Measurements from ENCODE around the gene PMM2. TPM values are rescaled to one million over a fixed set of nuclear protein-coding genes. Genes with fewer than 3 reads are reported as not detected.
"Not testable (repeated sequence)": the region's sequence is repeated elsewhere in the genome, so short reads cannot be mapped to it uniquely, and the experiment has no call there.

Gene PMM2
- total RNA-seq, 4 donors from 2014 or later = 10.4 to 20.9 (median 16.6) TPM

GRCh38 chr16:8867932-8868415, 70.3 kb downstream of the PMM2 start:
- no peak for ATAC-seq
- Histone ChIP-seq H3K36me3 (no peaks in the 10 kb centered on the region), H3K27me3 (peaks cover 32 to 37% (median 34%) of the 10 kb centered on the region in 3 donors), H3K4me1 (peaks cover 28 to 39% of the 10 kb centered on the region in 2 donors), H3K27ac (peak overlapping the region; percentile 69 to 80 (median 76)), H3K9me3 (no peaks in the 10 kb centered on the region), H3K4me3 (peak overlapping the region; percentile 68 to 94 (median 78))
- in situ Hi-C loops (cut with MboI; ENCODE audit: low sequenced_read_pairs in 4 of 4) (no loop called here), intact Hi-C loops (cut with DNase I; ENCODE audit: low total_unique reads) (loop anchor here (2.0 kb wide), 1 partner anchor 95 kb away; the partner anchor contains the start of gene USP7)
- TF ChIP-seq, protein P1, sequence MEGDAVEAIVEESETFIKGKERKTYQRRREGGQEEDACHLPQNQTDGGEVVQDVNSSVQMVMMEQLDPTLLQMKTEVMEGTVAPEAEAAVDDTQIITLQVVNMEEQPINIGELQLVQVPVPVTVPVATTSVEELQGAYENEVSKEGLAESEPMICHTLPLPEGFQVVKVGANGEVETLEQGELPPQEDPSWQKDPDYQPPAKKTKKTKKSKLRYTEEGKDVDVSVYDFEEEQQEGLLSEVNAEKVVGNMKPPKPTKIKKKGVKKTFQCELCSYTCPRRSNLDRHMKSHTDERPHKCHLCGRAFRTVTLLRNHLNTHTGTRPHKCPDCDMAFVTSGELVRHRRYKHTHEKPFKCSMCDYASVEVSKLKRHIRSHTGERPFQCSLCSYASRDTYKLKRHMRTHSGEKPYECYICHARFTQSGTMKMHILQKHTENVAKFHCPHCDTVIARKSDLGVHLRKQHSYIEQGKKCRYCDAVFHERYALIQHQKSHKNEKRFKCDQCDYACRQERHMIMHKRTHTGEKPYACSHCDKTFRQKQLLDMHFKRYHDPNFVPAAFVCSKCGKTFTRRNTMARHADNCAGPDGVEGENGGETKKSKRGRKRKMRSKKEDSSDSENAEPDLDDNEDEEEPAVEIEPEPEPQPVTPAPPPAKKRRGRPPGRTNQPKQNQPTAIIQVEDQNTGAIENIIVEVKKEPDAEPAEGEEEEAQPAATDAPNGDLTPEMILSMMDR (IDR thresholded peaks at IDR 0.05 in 4 of 5, conservative IDR thresholded peaks at IDR 0.05 in 1 of 5) = no peak
- no peak for TF ChIP-seq POLR2A (IDR thresholded peaks at IDR 0.05)
- no peak for DNase-seq

- DNase-seq = peak; percentile 68 to 77
- H3K4me3 ChIP-seq = peak within 1 kb of the TSS; percentile 68 to 94 (median 78)
- H3K36me3 ChIP-seq = no peaks in the 10 kb centered on the region
- peaks cover 32 to 37% (median 34%) of the 10 kb centered on the region in 3 donors for H3K27me3 ChIP-seq
- peaks cover 23 to 39% of the 10 kb centered on the region in 2 donors for H3K4me1 ChIP-seq
- in situ Hi-C loops (cut with MboI; ENCODE audit: low sequenced_read_pairs in 4 of 4) (no loop called here), intact Hi-C loops (cut with DNase I; ENCODE audit: low total_unique reads) (loop anchor here (2.0 kb wide), 1 partner anchor 94 kb away; the partner anchor contains the start of gene USP7)
- H3K9me3 ChIP-seq = no peaks in the 10 kb centered on the region
- TF ChIP-seq POLR2A (IDR thresholded peaks at IDR 0.05) = peak; percentile 60 to 70
- TF ChIP-seq, protein P1 (IDR thresholded peaks at IDR 0.05 in 4 of 5, conservative IDR thresholded peaks at IDR 0.05 in 1 of 5) = no peak
- peak; percentile 81 to 90 for ATAC-seq
- peak within 1 kb of the TSS; percentile 69 to 80 (median 76) for H3K27ac ChIP-seq
Measured at GRCh38 chr16:8868416-8869211, 71.0 kb downstream of the PMM2 start, which contains the start of gene CARHSP1. CARHSP1 (minus strand) TSS chr16:8869006; CDS start chr16:8859328, 9,678 bp downstream.

DNA sequence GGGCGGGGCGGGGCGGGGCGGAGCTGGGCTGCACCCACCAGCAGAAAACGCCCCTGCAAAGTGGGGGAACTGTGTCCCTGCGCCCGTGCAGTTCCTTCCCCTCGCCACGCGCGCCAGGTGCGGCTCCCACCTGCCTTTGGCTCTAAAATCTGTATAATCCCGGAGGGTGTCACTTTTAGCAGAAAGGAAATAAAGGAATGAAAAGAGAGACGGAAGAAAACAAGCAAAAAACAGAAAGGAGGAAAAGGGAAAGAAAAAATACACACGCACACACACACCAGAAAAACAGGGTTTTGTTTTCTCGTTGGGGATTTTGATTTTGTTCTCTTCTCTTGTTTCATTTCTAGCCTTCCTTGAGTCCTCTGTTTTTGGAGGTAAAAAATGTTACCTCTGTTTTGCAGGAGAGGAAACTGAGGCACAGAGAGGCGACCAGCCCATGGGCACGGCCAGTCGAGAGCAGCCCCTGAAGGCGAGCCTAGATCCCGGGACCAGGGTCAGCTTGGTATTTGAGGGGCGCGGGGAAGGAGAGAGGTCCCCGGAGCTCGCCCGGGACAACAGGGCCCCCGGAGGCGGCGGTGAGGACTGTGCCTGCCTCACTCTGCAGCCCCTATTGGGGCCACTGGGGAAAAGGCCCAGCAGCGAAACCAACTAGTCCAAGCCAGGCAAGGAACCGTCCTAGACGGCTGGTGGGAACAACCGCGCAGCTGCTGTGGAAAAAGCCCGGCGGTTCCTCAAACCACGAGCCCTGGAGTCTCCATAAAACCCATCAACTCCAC, 71.8 kb downstream of the PMM2 start:
- H3K27me3 ChIP-seq = peaks cover 32 to 37% (median 34%) of the 10 kb centered on the region in 3 donors
- intact Hi-C loops (cut with DNase I; ENCODE audit: low total_unique reads) = loop anchor here (2.0 kb wide), 1 partner anchor 93 kb away; the partner anchor contains the start of gene USP7
- ATAC-seq (no peak), DNase-seq (no peak)
- H3K9me3 ChIP-seq = no peaks in the 10 kb centered on the region
- peak overlapping the region; percentile 68 to 81 (median 72) for H3K4me3 ChIP-seq
- TF ChIP-seq POLR2A (IDR thresholded peaks at IDR 0.05) = no peak
- TF ChIP-seq, protein P1 (IDR thresholded peaks at IDR 0.05 in 4 of 5, conservative IDR thresholded peaks at IDR 0.05 in 1 of 5) = no peak
- H3K36me3 ChIP-seq = no peaks in the 10 kb centered on the region
- H3K27ac ChIP-seq = peak overlapping the region; percentile 21 to 49 (median 34)
- in situ Hi-C loops (cut with MboI; ENCODE audit: low sequenced_read_pairs in 4 of 4) = no loop called here
- peaks cover 22 to 39% of the 10 kb centered on the region in 2 donors for H3K4me1 ChIP-seq

DNA sequence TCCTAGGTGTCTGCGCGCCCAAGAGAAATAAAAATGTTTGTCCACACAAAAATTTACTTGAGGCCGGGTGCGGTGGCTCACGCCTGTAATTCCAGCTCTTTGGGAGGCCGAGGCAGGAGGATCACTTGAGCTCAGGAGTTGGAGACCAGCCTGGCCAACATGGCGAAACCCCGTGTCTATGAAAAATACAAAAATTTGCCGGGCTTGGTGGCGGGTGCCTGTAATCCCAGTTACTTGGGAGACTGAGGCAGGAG, 72.3 kb downstream of the PMM2 start:
- H3K36me3 ChIP-seq, ATAC-seq, DNase-seq, H3K9me3 ChIP-seq, H3K4me3 ChIP-seq, H3K27ac ChIP-seq: not testable (repeated sequence)
- Histone ChIP-seq H3K4me1 (peaks cover 19 to 34% of the 10 kb centered on the region in 2 donors), H3K27me3 (peaks cover 32 to 33% (median 32%) of the 10 kb centered on the region in 3 donors)
- in situ Hi-C loops (cut with MboI; ENCODE audit: low sequenced_read_pairs in 4 of 4) (loop anchor here in 3 of 4 donors (10.0 kb wide), 3 partner anchors 75 to 215 kb away; partner anchors contain the start of genes PMM2 (in 3 of the 3) and TMEM186 (in 3 of the 3)), intact Hi-C loops (cut with DNase I; ENCODE audit: low total_unique reads) (loop anchor here (2.0 to 5.0 kb wide), 2 partner anchors 48 to 93 kb away; partner anchors contain the start of gene USP7)

All from gastrocnemius medialis (tissue), 4 donors.